Hepatocyte (in vitro differentiated cells): ENCODE results near the gene ARL6IP4.

Source experiments
- EZH2 ChIP-seq: fragments of 200-600 bp; sonication (generic); IDR thresholded peaks from 2 replicates; pipeline ENCODE4 v1.6.1; 2016; ENCODE audit warnings: antibody characterized with exemption, mild to moderate bottlenecking, borderline replicate concordance
- EZH2phosphoT487 ChIP-seq: fragments of 200-600 bp; sonication (generic); IDR thresholded peaks from one replicate; pipeline ENCODE4 v1.6.1; 2018; ENCODE audit warnings: antibody characterized with exemption, mild to moderate bottlenecking, low read depth, moderate library complexity; ENCODE audit not compliant: unreplicated experiment, severe bottlenecking
- TF ChIP-seq, protein P1 (sequence below): fragments of 200-600 bp; sonication (generic); IDR thresholded peaks from 2 replicates; pipeline ENCODE4 v1.5.1; 2016; ENCODE audit warnings: antibody characterized with exemption, mild to moderate bottlenecking; ENCODE audit not compliant: poor library complexity

DNA sequence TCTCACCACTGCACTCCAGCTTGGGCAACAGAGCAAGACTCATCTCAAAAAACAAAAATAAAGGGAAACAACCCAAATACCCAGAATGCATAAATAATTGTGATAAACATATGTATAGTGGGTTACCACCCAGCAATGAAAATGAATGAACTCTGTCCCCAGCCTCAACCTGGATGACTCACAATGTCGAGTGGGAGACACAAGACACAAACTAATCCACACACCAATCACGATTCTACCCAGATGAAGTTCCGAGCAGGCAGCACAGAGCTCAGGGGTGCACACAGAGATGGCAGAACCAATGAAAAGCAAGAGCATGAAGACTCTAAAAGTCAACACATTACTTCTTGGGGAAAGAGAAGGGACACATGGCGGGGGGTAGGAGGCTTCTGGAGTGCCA, 41.4 kb upstream of the ARL6IP4 start:
- TF ChIP-seq, protein P1, sequence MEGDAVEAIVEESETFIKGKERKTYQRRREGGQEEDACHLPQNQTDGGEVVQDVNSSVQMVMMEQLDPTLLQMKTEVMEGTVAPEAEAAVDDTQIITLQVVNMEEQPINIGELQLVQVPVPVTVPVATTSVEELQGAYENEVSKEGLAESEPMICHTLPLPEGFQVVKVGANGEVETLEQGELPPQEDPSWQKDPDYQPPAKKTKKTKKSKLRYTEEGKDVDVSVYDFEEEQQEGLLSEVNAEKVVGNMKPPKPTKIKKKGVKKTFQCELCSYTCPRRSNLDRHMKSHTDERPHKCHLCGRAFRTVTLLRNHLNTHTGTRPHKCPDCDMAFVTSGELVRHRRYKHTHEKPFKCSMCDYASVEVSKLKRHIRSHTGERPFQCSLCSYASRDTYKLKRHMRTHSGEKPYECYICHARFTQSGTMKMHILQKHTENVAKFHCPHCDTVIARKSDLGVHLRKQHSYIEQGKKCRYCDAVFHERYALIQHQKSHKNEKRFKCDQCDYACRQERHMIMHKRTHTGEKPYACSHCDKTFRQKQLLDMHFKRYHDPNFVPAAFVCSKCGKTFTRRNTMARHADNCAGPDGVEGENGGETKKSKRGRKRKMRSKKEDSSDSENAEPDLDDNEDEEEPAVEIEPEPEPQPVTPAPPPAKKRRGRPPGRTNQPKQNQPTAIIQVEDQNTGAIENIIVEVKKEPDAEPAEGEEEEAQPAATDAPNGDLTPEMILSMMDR, result no peak
- TF ChIP-seq EZH2 (no peak), EZH2phosphoT487 (no peak)
